ENCODE measurements around the gene KLHDC8B.

GRCh38 chr3:49135499-49135898 is 35.9 kb upstream of the KLHDC8B start:
- no peak for TF ChIP-seq TAF1 (conservative IDR thresholded peaks at IDR 0.05)
- TF ChIP-seq CTCF (IDR thresholded peaks at IDR 0.05; ENCODE audit: low read depth, low read length, missing input control), result no peak
- TF ChIP-seq ZBTB33 (IDR thresholded peaks at IDR 0.05), result no peak
- no peak for TF ChIP-seq YY1 (IDR thresholded peaks at IDR 0.05)
- TF ChIP-seq REST (IDR thresholded peaks at IDR 0.05), result no peak
- TF ChIP-seq JUND (IDR thresholded peaks at IDR 0.05), result no peak
- TF ChIP-seq MAX (IDR thresholded peaks at IDR 0.05), result no peak
